ENCODE measurements around the gene ZNF664. TPM values are rescaled to one million over a fixed set of nuclear protein-coding genes. Genes with fewer than 3 reads are reported as not detected.

Gene ZNF664
- polyA plus RNA-seq, 1 experiment, result 66.6 TPM

- ChIA-PET POLR2A (no interaction called here), CTCF (interaction anchor here (1.2 to 3.6 kb wide), 4 partner anchors 9 to 193 kb away, joined by 3 to 13 read pairs (median 4); no protein-coding TSS in a partner anchor)
- Histone ChIP-seq H3K27me3 (ENCODE audit: control insufficient read depth, insufficient read depth, low read length) (no peaks in the 10 kb centered on the region), H3K4me3 (ENCODE audit: low read depth, low read length) (no peak overlapping the region), H3K27ac (ENCODE audit: low read depth, low read length) (no peak overlapping the region), H3K9me3 (ENCODE audit: control insufficient read depth, insufficient read depth, low read length) (no peaks in the 10 kb centered on the region)
- DNase-seq (ENCODE audit: low read depth, low spot score), result no peak
- TF ChIP-seq CTCF (IDR thresholded peaks at IDR 0.05; ENCODE audit: low read depth, low read length), result no peak
Measured at GRCh38 chr12:123995023-123995748, 22.2 kb downstream of the ZNF664 start.

- no peak for TF ChIP-seq CTCF (IDR thresholded peaks at IDR 0.05; ENCODE audit: low read depth, low read length)
- Histone ChIP-seq H3K27me3 (ENCODE audit: control insufficient read depth, insufficient read depth, low read length) (no peaks in the 10 kb centered on the region), H3K4me3 (ENCODE audit: low read depth, low read length) (no peak overlapping the region), H3K9me3 (ENCODE audit: control insufficient read depth, insufficient read depth, low read length) (no peaks in the 10 kb centered on the region), H3K27ac (ENCODE audit: low read depth, low read length) (no peak overlapping the region)
- POLR2A ChIA-PET, result interaction anchor here (0.7 kb wide), 1 partner anchor 403 kb away, joined by 3 read pairs; no protein-coding TSS in a partner anchor
- CTCF ChIA-PET, result interaction anchor here (0.9 to 3.6 kb wide), 4 partner anchors 11 to 194 kb away, joined by 3 to 13 read pairs (median 4); no protein-coding TSS in a partner anchor
- no peak for DNase-seq (ENCODE audit: low read depth, low spot score)
Measured at GRCh38 chr12:123996581-123996980, 23.6 kb downstream of the ZNF664 start.

GRCh38 chr12:123997033-123997822 is 24.2 kb downstream of the ZNF664 start:
- CTCF ChIA-PET, result interaction anchor here (0.9 to 3.6 kb wide), 4 partner anchors 11 to 92 kb away, joined by 3 to 13 read pairs (median 6); no protein-coding TSS in a partner anchor
- POLR2A ChIA-PET, result no interaction called here
- TF ChIP-seq CTCF (IDR thresholded peaks at IDR 0.05; ENCODE audit: low read depth, low read length), result no peak

GRCh38 chr12:123997908-123998307 is 24.9 kb downstream of the ZNF664 start:
- Histone ChIP-seq H3K9me3 (ENCODE audit: control insufficient read depth, insufficient read depth, low read length) (no peaks in the 10 kb centered on the region), H3K27me3 (ENCODE audit: control insufficient read depth, insufficient read depth, low read length) (no peaks in the 10 kb centered on the region), H3K4me3 (ENCODE audit: low read depth, low read length) (no peak overlapping the region), H3K27ac (ENCODE audit: low read depth, low read length) (no peak overlapping the region)
- no peak for DNase-seq (ENCODE audit: low read depth, low spot score)
- POLR2A ChIA-PET, result interaction anchor here (1.2 kb wide), 1 partner anchor 10 kb away, joined by 5 read pairs; no protein-coding TSS in a partner anchor
- CTCF ChIA-PET, result interaction anchor here (0.6 to 3.6 kb wide), 3 partner anchors 14 to 191 kb away, joined by 4 to 13 read pairs (median 6); no protein-coding TSS in a partner anchor
- no peak for TF ChIP-seq CTCF (IDR thresholded peaks at IDR 0.05; ENCODE audit: low read depth, low read length)

More at GRCh38 chr12:123997033-123997822, 24.2 kb downstream of the ZNF664 start:
- Histone ChIP-seq H3K27me3 (ENCODE audit: control insufficient read depth, insufficient read depth, low read length) (no peaks in the 10 kb centered on the region), H3K4me3 (ENCODE audit: low read depth, low read length) (no peak overlapping the region), H3K27ac (ENCODE audit: low read depth, low read length) (no peak overlapping the region), H3K9me3 (ENCODE audit: control insufficient read depth, insufficient read depth, low read length) (no peaks in the 10 kb centered on the region)
- DNase-seq (ENCODE audit: low read depth, low spot score), result no peak

Data from AG04450 (cell line).